GM12878 (cell line): Measurements from ENCODE around the gene MGAT5. TPM values are rescaled to one million over a fixed set of nuclear protein-coding genes. Genes with fewer than 3 reads are reported as not detected.

Source experiments
- ATAC-seq: fragments of 200-7000 bp; cut with Tn5 transposase; 3 replicates; pipeline ENCODE4 v1.9.1; 2020; ENCODE audit warnings: mild to moderate bottlenecking, moderate library complexity
- BruUV-seq: library from RNA; stranded (reverse); fragments of 400-500 nt; replicated peaks from 2 replicates; lab custom pipeline; 2021; lab: Mats Ljungman, UMichigan
- CTCF ChIA-PET: fragments of 300-600 bp; sonication (Branson Sonifier 250); formaldehyde crosslinking; extraction: SDS; loops from one replicate; lab custom pipeline; 2021; ENCODE audit warnings: inconsistent platforms; lab: Yijun Ruan, JAX
- POLR2A ChIA-PET: fragments of 350-600 bp; formaldehyde crosslinking; extraction: SDS; loops from one replicate; lab custom pipeline; 2021; ENCODE audit warnings: inconsistent platforms; lab: Charles Lee
- RAD21 ChIA-PET: fragments of 300-600 bp; sonication (Branson Sonifier 250); formaldehyde crosslinking; loops from one replicate; lab custom pipeline; 2023; ENCODE audit warnings: antibody characterized with exemption; ENCODE audit not compliant: unreplicated experiment; lab: Charles Lee
- SMC1A ChIA-PET: fragments of 300-600 bp; sonication (Branson Sonifier 250); formaldehyde crosslinking; loops from one replicate; lab custom pipeline; 2023; ENCODE audit not compliant: unreplicated experiment, uncharacterized antibody; lab: Charles Lee
- DNase-seq: peaks from one replicate; pipeline ENCODE4 v3.0.0-alpha.2; 2011; ENCODE audit warnings: low read depth, low spot score
- FAIRE-seq: peaks from 3 replicates; lab custom pipeline; 2011; peaks lifted over from hg19 to GRCh38; lab: Jason Lieb, UNC
- H2AFZ ChIP-seq: 2 replicates; pipeline ENCODE4 v1.6.0; 2011; ENCODE audit warnings: low read depth, low read length, control low read depth; ENCODE audit not compliant: control insufficient read depth
- H3K27ac ChIP-seq: 2 replicates; pipeline ENCODE4 v1.5.1; 2011; ENCODE audit warnings: control low read depth; ENCODE audit not compliant: control insufficient read depth, insufficient read depth
- H3K27me3 ChIP-seq, 2 experiments: replicated peaks in 1 of 2; 2 replicates each; pipeline versions ENCODE4 v1.6.0 to v1.6.1; 2011; ENCODE audit warnings: low read length in 1 of 2; ENCODE audit not compliant: control insufficient read depth in 2 of 2, insufficient read depth in 2 of 2
- H3K36me3 ChIP-seq, 2 experiments: 2 replicates each; pipeline ENCODE4 v1.5.1; 2011; ENCODE audit warnings: low read length in 1 of 2; ENCODE audit not compliant: control insufficient read depth in 2 of 2, insufficient read depth in 2 of 2
- H3K4me1 ChIP-seq: 2 replicates; pipeline ENCODE4 v1.6.1; 2011; ENCODE audit warnings: mild to moderate bottlenecking, low read length, moderate library complexity, mixed read lengths; ENCODE audit not compliant: control insufficient read depth, insufficient read depth
- H3K4me2 ChIP-seq: 2 replicates; pipeline ENCODE4 v1.6.0; 2011; ENCODE audit warnings: control low read depth; ENCODE audit not compliant: control insufficient read depth, insufficient read depth
- H3K4me3 ChIP-seq: fragments of 200-600 bp; sonication (generic); 2 replicates; pipeline ENCODE4 v1.5.1; 2016
- H3K79me2 ChIP-seq: 2 replicates; pipeline ENCODE4 v1.6.0; 2011; ENCODE audit warnings: low read length; ENCODE audit not compliant: control insufficient read depth, insufficient read depth
- H3K9ac ChIP-seq: 2 replicates; pipeline ENCODE4 v1.8.0; 2011; ENCODE audit warnings: low read length, control low read depth, mixed read lengths; ENCODE audit not compliant: control insufficient read depth, insufficient read depth
- H3K9me3 ChIP-seq: replicated peaks from 3 replicates; pipeline ENCODE4 v1.5.1; 2011; ENCODE audit warnings: mild to moderate bottlenecking, low read length; ENCODE audit not compliant: control insufficient read depth, insufficient read depth
- H4K20me1 ChIP-seq: 2 replicates; pipeline ENCODE4 v1.6.0; 2011; ENCODE audit not compliant: control insufficient read depth, insufficient read depth
- EZH2 ChIP-seq: IDR thresholded peaks from 2 replicates; pipeline ENCODE4 v1.6.1; 2012; ENCODE audit warnings: low read depth, mild to moderate bottlenecking, control low read depth, inconsistent platforms, low read length, borderline replicate concordance; ENCODE audit not compliant: control insufficient read depth
- KAT2A ChIP-seq: conservative IDR thresholded peaks from 2 replicates; pipeline ENCODE4 v1.6.1; 2011; ENCODE audit warnings: low read depth, low read length; ENCODE audit not compliant: control insufficient read depth
- MTA2 ChIP-seq: fragments of 450-650 bp; IDR thresholded peaks from 2 replicates; pipeline ENCODE4 v1.6.1; 2016; ENCODE audit warnings: low read depth, mild to moderate bottlenecking, moderate library complexity
- WGBS: methylation state at CpG from one replicate; pipeline ENCODE4 v1.1.6; 2016; ENCODE audit warnings: low lambda C conversion rate; ENCODE audit not compliant: insufficient replicate concordance, insufficient coverage; ENCODE audit errors: missing lambda C conversion rate; 5-methylcytosine and 5-hydroxymethylcytosine counted together
- in situ Hi-C: fragments of 300-500 bp; cut with MboI; formaldehyde crosslinking; loops from 9 replicates; pipeline ENCODE4 v1.14.3; 2018; ENCODE audit warnings: mixed read lengths
- intact Hi-C: fragments of 100-400 bp; cut with micrococcal nuclease; formaldehyde crosslinking; loops from one replicate; pipeline ENCODE4 v1.14.2; 2022; ENCODE audit not compliant: unreplicated experiment
- polyA plus RNA-seq, 11 experiments: library from polyadenylated mRNA; depleted of rRNA in 4 of 11; unstranded in 6 of 11; stranded (reverse) in 5 of 11; fragments of >200 nt; fragmentation: Nextera tagmentation in 4 of 11; fragmentation: Illumina TruSeq in 1 of 11; extraction: Ambion mirVana in 4 of 11; extraction: Trizol in 1 of 11; gene quantifications; 1 replicate in 1 of 11; 2 replicates in 10 of 11; pipeline versions ENCODE4 v1.2.1 to v1.2.3, GENCODE V29; 2011 to 2016; ENCODE audit warnings: inconsistent platforms in 2 of 11, missing spikeins in 2 of 11, low read depth in 1 of 11
- total RNA-seq, 4 experiments: library from RNA; depleted of rRNA in 3 of 4; stranded (reverse); fragments of >200 nt in 3 of 4; fragmentation: Illumina TruSeq in 1 of 4; extraction: Trizol in 1 of 4; gene quantifications; 2 replicates each; pipeline versions ENCODE4 v1.2.1 to v1.2.3, GENCODE V29; 2013 to 2021
- TF ChIP-seq, protein P1 (sequence below): fragments of 450-650 bp; IDR thresholded peaks from 2 replicates; pipeline ENCODE4 v1.6.1; 2016; ENCODE audit warnings: mild to moderate bottlenecking, moderate library complexity, borderline replicate concordance
- TF ChIP-seq, protein P2 (sequence below): IDR thresholded peaks from 2 replicates; pipeline ENCODE4 v1.6.1; 2012; ENCODE audit warnings: mild to moderate bottlenecking, low read depth, low read length

MGAT5 gene
- total and polyA plus RNA-seq, 10 of the 15 experiments (the other 5 are each of a cell fraction or from before 2014, with no cell fraction given) = 4.9 to 104 (median 36.2) TPM

- BruUV-seq = no TSS peak
- Histone ChIP-seq H2AFZ (no peak overlapping the region), H3K4me2 (no peak overlapping the region), H4K20me1 (no peaks in the 10 kb centered on the region), H3K9ac (no peak overlapping the region), H3K79me2 (no peaks in the 10 kb centered on the region), H3K4me3 (no peak overlapping the region), H3K4me1 (peaks cover 3% of the 10 kb centered on the region; the same call in 1 of the 2 replicates), H3K27me3 (no peaks in the 10 kb centered on the region), H3K36me3 (peaks cover 0 to 25% of the 10 kb centered on the region in 2 experiments), H3K27ac (no peak overlapping the region), H3K9me3 (no peaks in the 10 kb centered on the region)
- ChIA-PET RAD21 (no interaction called here), SMC1A (interaction anchor here (0.9 kb wide), 1 partner anchor 10 kb away, joined by 3 read pairs; no protein-coding TSS in a partner anchor), CTCF (interaction anchor here (0.9 to 1.4 kb wide), 2 partner anchors 9 to 233 kb away, joined by 3 to 4 read pairs; no protein-coding TSS in a partner anchor), POLR2A (no interaction called here)
- 64% methylated on average over 3 of the region's 3 CpGs for WGBS
- ATAC-seq = no peak
- FAIRE-seq = no peak
- in situ Hi-C loops = no loop called here
- no peak for DNase-seq
- intact Hi-C loops = loop anchor here (5.0 kb wide), 1 partner anchor 234 kb away; no protein-coding TSS in a partner anchor
- no peak for TF ChIP-seq EZH2
- TF ChIP-seq, protein P1, sequence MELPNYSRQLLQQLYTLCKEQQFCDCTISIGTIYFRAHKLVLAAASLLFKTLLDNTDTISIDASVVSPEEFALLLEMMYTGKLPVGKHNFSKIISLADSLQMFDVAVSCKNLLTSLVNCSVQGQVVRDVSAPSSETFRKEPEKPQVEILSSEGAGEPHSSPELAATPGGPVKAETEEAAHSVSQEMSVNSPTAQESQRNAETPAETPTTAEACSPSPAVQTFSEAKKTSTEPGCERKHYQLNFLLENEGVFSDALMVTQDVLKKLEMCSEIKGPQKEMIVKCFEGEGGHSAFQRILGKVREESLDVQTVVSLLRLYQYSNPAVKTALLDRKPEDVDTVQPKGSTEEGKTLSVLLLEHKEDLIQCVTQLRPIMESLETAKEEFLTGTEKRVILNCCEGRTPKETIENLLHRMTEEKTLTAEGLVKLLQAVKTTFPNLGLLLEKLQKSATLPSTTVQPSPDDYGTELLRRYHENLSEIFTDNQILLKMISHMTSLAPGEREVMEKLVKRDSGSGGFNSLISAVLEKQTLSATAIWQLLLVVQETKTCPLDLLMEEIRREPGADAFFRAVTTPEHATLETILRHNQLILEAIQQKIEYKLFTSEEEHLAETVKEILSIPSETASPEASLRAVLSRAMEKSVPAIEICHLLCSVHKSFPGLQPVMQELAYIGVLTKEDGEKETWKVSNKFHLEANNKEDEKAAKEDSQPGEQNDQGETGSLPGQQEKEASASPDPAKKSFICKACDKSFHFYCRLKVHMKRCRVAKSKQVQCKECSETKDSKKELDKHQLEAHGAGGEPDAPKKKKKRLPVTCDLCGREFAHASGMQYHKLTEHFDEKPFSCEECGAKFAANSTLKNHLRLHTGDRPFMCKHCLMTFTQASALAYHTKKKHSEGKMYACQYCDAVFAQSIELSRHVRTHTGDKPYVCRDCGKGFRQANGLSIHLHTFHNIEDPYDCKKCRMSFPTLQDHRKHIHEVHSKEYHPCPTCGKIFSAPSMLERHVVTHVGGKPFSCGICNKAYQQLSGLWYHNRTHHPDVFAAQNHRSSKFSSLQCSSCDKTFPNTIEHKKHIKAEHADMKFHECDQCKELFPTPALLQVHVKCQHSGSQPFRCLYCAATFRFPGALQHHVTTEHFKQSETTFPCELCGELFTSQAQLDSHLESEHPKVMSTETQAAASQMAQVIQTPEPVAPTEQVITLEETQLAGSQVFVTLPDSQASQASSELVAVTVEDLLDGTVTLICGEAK = no peak
- TF ChIP-seq, protein P2, sequence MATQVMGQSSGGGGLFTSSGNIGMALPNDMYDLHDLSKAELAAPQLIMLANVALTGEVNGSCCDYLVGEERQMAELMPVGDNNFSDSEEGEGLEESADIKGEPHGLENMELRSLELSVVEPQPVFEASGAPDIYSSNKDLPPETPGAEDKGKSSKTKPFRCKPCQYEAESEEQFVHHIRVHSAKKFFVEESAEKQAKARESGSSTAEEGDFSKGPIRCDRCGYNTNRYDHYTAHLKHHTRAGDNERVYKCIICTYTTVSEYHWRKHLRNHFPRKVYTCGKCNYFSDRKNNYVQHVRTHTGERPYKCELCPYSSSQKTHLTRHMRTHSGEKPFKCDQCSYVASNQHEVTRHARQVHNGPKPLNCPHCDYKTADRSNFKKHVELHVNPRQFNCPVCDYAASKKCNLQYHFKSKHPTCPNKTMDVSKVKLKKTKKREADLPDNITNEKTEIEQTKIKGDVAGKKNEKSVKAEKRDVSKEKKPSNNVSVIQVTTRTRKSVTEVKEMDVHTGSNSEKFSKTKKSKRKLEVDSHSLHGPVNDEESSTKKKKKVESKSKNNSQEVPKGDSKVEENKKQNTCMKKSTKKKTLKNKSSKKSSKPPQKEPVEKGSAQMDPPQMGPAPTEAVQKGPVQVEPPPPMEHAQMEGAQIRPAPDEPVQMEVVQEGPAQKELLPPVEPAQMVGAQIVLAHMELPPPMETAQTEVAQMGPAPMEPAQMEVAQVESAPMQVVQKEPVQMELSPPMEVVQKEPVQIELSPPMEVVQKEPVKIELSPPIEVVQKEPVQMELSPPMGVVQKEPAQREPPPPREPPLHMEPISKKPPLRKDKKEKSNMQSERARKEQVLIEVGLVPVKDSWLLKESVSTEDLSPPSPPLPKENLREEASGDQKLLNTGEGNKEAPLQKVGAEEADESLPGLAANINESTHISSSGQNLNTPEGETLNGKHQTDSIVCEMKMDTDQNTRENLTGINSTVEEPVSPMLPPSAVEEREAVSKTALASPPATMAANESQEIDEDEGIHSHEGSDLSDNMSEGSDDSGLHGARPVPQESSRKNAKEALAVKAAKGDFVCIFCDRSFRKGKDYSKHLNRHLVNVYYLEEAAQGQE = no peak
- TF ChIP-seq KAT2A = no peak
- no peak for TF ChIP-seq MTA2
Measured at GRCh38 chr2:134351016-134351415, 97.1 kb downstream of the MGAT5 start.
